Measurements from ENCODE around the gene ST7.

- TF ChIP-seq CTCF (IDR thresholded peaks at IDR 0.05; ENCODE audit: insufficient read depth, low read depth, low read length) (no peak), EZH2 (IDR thresholded peaks at IDR 0.05; ENCODE audit: insufficient read depth, low read length) (no peak)
Observed at GRCh38 chr7:117088623-117089194, 135.4 kb downstream of the ST7 start.
